Stomach (tissue), 4 donors: ENCODE data around the gene CLCN2.

ENCODE experiments used
- POLR2A ChIP-seq, 4 donors: fragments of 450-650 bp; IDR thresholded peaks; one replicate each; pipeline ENCODE4 v1.6.1; 2016; ENCODE audit warnings: antibody characterized with exemption in 4 of 4, control low read depth in 2 of 4, mild to moderate bottlenecking in 1 of 4, moderate library complexity in 1 of 4
- TF ChIP-seq, protein P1 (sequence below), 7 experiments: fragments of 450-650 bp in 4 of 7; fragments of 200-600 bp in 3 of 7; sonication (generic) in 3 of 7; IDR thresholded peaks; one replicate each; pipeline ENCODE4 v1.5.1; 2016 to 2019; ENCODE audit warnings: antibody characterized with exemption in 7 of 7, control low read depth in 2 of 7, mild to moderate bottlenecking in 1 of 7

DNA sequence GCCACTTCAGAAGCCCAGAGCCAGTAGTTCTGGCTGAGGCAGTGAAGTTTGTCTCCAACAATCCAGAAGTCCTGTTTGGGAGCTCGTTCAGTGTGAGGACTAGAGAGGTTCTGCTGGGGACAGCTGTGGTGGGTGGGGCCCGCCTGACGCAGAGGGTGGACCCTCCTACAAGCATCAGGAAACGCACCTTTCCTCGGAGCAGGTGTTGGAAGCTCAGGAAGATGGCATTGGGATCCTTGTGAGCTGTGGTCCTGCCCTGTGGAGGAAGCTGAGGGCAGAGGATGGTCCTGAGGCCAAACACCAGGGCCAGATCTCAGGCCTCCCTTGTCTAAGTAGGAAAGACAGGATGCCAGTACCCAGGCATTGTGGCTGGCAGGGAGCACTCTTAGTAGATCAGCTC, 11.5 kb upstream of the CLCN2 start:
- TF ChIP-seq, protein P1, sequence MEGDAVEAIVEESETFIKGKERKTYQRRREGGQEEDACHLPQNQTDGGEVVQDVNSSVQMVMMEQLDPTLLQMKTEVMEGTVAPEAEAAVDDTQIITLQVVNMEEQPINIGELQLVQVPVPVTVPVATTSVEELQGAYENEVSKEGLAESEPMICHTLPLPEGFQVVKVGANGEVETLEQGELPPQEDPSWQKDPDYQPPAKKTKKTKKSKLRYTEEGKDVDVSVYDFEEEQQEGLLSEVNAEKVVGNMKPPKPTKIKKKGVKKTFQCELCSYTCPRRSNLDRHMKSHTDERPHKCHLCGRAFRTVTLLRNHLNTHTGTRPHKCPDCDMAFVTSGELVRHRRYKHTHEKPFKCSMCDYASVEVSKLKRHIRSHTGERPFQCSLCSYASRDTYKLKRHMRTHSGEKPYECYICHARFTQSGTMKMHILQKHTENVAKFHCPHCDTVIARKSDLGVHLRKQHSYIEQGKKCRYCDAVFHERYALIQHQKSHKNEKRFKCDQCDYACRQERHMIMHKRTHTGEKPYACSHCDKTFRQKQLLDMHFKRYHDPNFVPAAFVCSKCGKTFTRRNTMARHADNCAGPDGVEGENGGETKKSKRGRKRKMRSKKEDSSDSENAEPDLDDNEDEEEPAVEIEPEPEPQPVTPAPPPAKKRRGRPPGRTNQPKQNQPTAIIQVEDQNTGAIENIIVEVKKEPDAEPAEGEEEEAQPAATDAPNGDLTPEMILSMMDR (IDR thresholded peaks at IDR 0.05), result no peak
- TF ChIP-seq POLR2A (IDR thresholded peaks at IDR 0.05), result no peak
